Astrocyte (in vitro differentiated cells and primary cell): Measurements from ENCODE around the gene FNDC3B.

ENCODE experiments used
- EZH2 ChIP-seq: IDR thresholded peaks from 2 replicates; pipeline ENCODE4 v1.6.1; 2012; ENCODE audit warnings: mild to moderate bottlenecking, low read length, inconsistent platforms; ENCODE audit not compliant: insufficient read depth
- TF ChIP-seq, protein P1 (sequence below): IDR thresholded peaks from 2 replicates; pipeline ENCODE4 v1.5.1; 2011; ENCODE audit warnings: low read depth, mild to moderate bottlenecking, inconsistent platforms, low read length, moderate library complexity; ENCODE audit not compliant: insufficient read depth

DNA sequence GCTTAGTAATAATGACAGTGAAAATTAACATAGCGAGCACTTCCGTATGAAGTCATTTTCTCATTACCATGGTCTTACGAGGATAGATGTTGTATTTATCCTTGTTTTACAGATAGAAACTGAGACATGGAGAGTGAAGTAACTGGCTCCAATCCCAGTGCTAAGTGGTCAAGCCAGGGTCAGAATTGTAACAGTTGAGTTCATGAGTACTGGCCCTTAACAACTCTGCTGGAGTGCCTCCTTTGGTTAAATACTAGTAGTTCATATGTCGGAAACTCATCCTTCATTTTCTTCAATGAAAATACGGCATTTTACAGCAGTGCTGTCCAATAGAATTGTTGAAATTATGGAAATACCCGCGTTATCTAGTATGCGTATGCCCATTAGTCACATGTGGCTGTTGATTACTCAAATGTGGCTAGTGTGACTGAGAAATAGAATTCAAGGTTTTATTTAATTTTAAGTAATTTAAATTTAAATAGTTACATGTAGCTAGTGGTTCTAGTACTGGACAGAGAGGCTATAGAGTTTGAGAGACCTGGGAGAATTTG, 32.5 kb downstream of the FNDC3B start:
- TF ChIP-seq, protein P1, sequence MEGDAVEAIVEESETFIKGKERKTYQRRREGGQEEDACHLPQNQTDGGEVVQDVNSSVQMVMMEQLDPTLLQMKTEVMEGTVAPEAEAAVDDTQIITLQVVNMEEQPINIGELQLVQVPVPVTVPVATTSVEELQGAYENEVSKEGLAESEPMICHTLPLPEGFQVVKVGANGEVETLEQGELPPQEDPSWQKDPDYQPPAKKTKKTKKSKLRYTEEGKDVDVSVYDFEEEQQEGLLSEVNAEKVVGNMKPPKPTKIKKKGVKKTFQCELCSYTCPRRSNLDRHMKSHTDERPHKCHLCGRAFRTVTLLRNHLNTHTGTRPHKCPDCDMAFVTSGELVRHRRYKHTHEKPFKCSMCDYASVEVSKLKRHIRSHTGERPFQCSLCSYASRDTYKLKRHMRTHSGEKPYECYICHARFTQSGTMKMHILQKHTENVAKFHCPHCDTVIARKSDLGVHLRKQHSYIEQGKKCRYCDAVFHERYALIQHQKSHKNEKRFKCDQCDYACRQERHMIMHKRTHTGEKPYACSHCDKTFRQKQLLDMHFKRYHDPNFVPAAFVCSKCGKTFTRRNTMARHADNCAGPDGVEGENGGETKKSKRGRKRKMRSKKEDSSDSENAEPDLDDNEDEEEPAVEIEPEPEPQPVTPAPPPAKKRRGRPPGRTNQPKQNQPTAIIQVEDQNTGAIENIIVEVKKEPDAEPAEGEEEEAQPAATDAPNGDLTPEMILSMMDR, result no peak
- no peak for TF ChIP-seq EZH2
